Endothelial cell of umbilical vein (primary cell): Measurements from ENCODE around the gene KIRREL1. TPM values are rescaled to one million over a fixed set of nuclear protein-coding genes. Genes with fewer than 3 reads are reported as not detected.
A peak's percentile ranks its signal among the peaks of the same experiment; 100 is the strongest.

Source experiments
- BruUV-seq: library from RNA; stranded (reverse); fragments of 400-500 nt; replicated peaks from 2 replicates; lab custom pipeline; 2021; lab: Mats Ljungman, UMichigan
- CTCF ChIA-PET: fragments of 300-600, 350-600 bp; sonication (Branson Sonifier 250); formaldehyde crosslinking; loops from one replicate; lab custom pipeline; 2021; ENCODE audit warnings: antibody characterized with exemption, inconsistent platforms; lab: Charles Lee
- POLR2A ChIA-PET: fragments of 300-600, 350-600 bp; sonication (Branson Sonifier 250); formaldehyde crosslinking; loops from one replicate; lab custom pipeline; 2021; ENCODE audit warnings: antibody characterized with exemption, inconsistent platforms; lab: Charles Lee
- DNase-seq: peaks from one replicate; pipeline ENCODE4 v3.0.0-alpha.2; 2011; ENCODE audit warnings: low read depth, low spot score
- FAIRE-seq: peaks from 2 replicates; lab custom pipeline; 2011; peaks lifted over from hg19 to GRCh38; lab: Jason Lieb, UNC
- H2AFZ ChIP-seq: 2 replicates; pipeline ENCODE4 v1.6.0; 2012; ENCODE audit warnings: low read depth, low read length, control low read depth, inconsistent platforms
- H3K27ac ChIP-seq: 2 replicates; pipeline ENCODE4 v1.5.1; 2011; ENCODE audit warnings: low read depth, mild to moderate bottlenecking, control low read depth, low read length, moderate library complexity; ENCODE audit not compliant: insufficient read depth
- H3K27me3 ChIP-seq, 2 experiments: 2 replicates each; pipeline versions ENCODE4 v1.6.0 to v1.6.1; 2011; ENCODE audit warnings: low read length in 2 of 2, mixed read lengths in 1 of 2; ENCODE audit not compliant: control insufficient read depth in 2 of 2, insufficient read depth in 2 of 2
- H3K36me3 ChIP-seq, 2 experiments: 2 replicates in 1 of 2; 3 replicates in 1 of 2; pipeline ENCODE4 v1.5.1; 2011; ENCODE audit warnings: low read length in 2 of 2, mild to moderate bottlenecking in 1 of 2, moderate library complexity in 1 of 2; ENCODE audit not compliant: control insufficient read depth in 2 of 2, insufficient read depth in 2 of 2; ENCODE audit errors: extremely low read depth in 1 of 2
- H3K4me1 ChIP-seq: 3 replicates; pipeline ENCODE4 v1.5.1; 2011; ENCODE audit warnings: mild to moderate bottlenecking, low read length; ENCODE audit not compliant: control insufficient read depth, insufficient read depth; ENCODE audit errors: extremely low read depth
- H3K4me2 ChIP-seq: 2 replicates; pipeline ENCODE4 v1.6.1; 2011; ENCODE audit warnings: low read length, control low read depth, mixed read lengths; ENCODE audit not compliant: insufficient read depth
- H3K4me3 ChIP-seq, 3 experiments: fragments of 200-600 bp in 1 of 3; sonication (generic), shearing (Covaris generic) in 1 of 3; replicated peaks in 1 of 3; 2 replicates each; pipeline ENCODE4 v1.5.1; 2011 to 2016; ENCODE audit warnings: control low read depth in 3 of 3, low read length in 3 of 3, mild to moderate bottlenecking in 2 of 3, inconsistent platforms in 1 of 3, low read depth in 1 of 3, moderate library complexity in 1 of 3; ENCODE audit not compliant: insufficient read depth in 1 of 3
- H3K79me2 ChIP-seq: 2 replicates; pipeline ENCODE4 v1.6.0; 2012; ENCODE audit warnings: low read length, inconsistent platforms; ENCODE audit not compliant: control insufficient read depth, insufficient read depth
- H3K9ac ChIP-seq: replicated peaks from 2 replicates; pipeline ENCODE3; 2011; ENCODE audit warnings: low read length, control low read depth; ENCODE audit not compliant: insufficient read depth; ENCODE audit errors: extremely low read depth
- H3K9me1 ChIP-seq: replicated peaks from 3 replicates; pipeline ENCODE4 v1.6.0; 2011; ENCODE audit warnings: mild to moderate bottlenecking, low read length; ENCODE audit not compliant: control insufficient read depth, insufficient read depth; ENCODE audit errors: extremely low read depth
- H3K9me3 ChIP-seq: replicated peaks from 2 replicates; pipeline ENCODE4 v1.5.1; 2012; ENCODE audit warnings: low read length, inconsistent platforms; ENCODE audit not compliant: control insufficient read depth, insufficient read depth
- H4K20me1 ChIP-seq: replicated peaks from 2 replicates; pipeline ENCODE3; 2011; ENCODE audit warnings: mild to moderate bottlenecking, low read length; ENCODE audit not compliant: control insufficient read depth, insufficient read depth; ENCODE audit errors: extremely low read depth
- EZH2 ChIP-seq: IDR thresholded peaks from 2 replicates; pipeline ENCODE4 v1.6.1; 2012; ENCODE audit warnings: borderline replicate concordance, low read depth, mild to moderate bottlenecking, moderate library complexity, low read length, inconsistent platforms; ENCODE audit not compliant: severe bottlenecking
- FOS ChIP-seq: IDR thresholded peaks from 2 replicates; pipeline ENCODE4 v1.6.1; 2011; ENCODE audit warnings: mild to moderate bottlenecking, low read length, moderate library complexity, borderline replicate concordance; ENCODE audit not compliant: insufficient read depth
- GATA2 ChIP-seq: IDR thresholded peaks from 2 replicates; pipeline ENCODE4 v1.7.0; 2011; ENCODE audit warnings: low read depth, mild to moderate bottlenecking, moderate library complexity, mixed read lengths, low read length; ENCODE audit not compliant: insufficient read length, insufficient read depth
- JUN ChIP-seq: IDR thresholded peaks from 2 replicates; pipeline ENCODE4 v1.6.1; 2011; ENCODE audit warnings: borderline replicate concordance, low read depth; ENCODE audit not compliant: insufficient read length, insufficient read depth
- MYC ChIP-seq: IDR thresholded peaks from one replicate; pipeline ENCODE4 v1.6.1; 2011; ENCODE audit warnings: mild to moderate bottlenecking, low read depth, low read length
- POLR2A ChIP-seq: IDR thresholded peaks from 2 replicates; pipeline ENCODE4 v1.6.1; 2012; ENCODE audit warnings: low read depth, mild to moderate bottlenecking, control low read depth, low read length
- POLR2AphosphoS5 ChIP-seq: IDR thresholded peaks from 2 replicates; pipeline ENCODE4 v1.6.1; 2012; ENCODE audit warnings: low read depth, mild to moderate bottlenecking, control low read depth, low read length, moderate library complexity; ENCODE audit not compliant: insufficient read depth
- dilution Hi-C: fragments of 300-500 bp; cut with MboI; formaldehyde crosslinking; loops from one replicate; pipeline ENCODE4 v1.15.0; 2019; ENCODE audit warnings: low sequenced_read_pairs; ENCODE audit not compliant: extremely low pct_ligation_motif_present
- intact Hi-C: fragments of 100-400 bp; cut with micrococcal nuclease; formaldehyde crosslinking; loops from one replicate; pipeline ENCODE4 v1.10.0; 2022
- polyA plus RNA-seq, 4 experiments: library from polyadenylated mRNA; depleted of rRNA in 3 of 4; stranded (reverse) in 3 of 4; unstranded in 1 of 4; fragments of >200 nt; gene quantifications; 2 replicates each; pipeline versions ENCODE4 v1.2.1 to v1.2.3, GENCODE V29; 2011 to 2012; ENCODE audit warnings: missing spikeins in 1 of 4
- total RNA-seq: library from RNA; stranded (reverse); gene quantifications from 2 replicates; pipeline ENCODE4 v1.2.3, GENCODE V29; 2021
- TF ChIP-seq, protein P1 (sequence below), 2 donors: IDR thresholded peaks; 1 replicate in 1 of 2; 2 replicates in 1 of 2; pipeline ENCODE4 v1.5.1; 2011; ENCODE audit warnings: low read length in 2 of 2, mild to moderate bottlenecking in 2 of 2, moderate library complexity in 2 of 2, control low read depth in 1 of 2, inconsistent platforms in 1 of 2, low read depth in 1 of 2; ENCODE audit not compliant: insufficient read depth in 1 of 2; ENCODE audit errors: extremely low read depth in 1 of 2
- TF ChIP-seq, protein P2 (sequence below): IDR thresholded peaks from 2 replicates; pipeline ENCODE4 v1.6.1; 2011; ENCODE audit not compliant: insufficient read depth, insufficient read length

The KIRREL1 gene
- total and polyA plus RNA-seq, 2 donors (not counting 3 experiments of a cell fraction or from before 2014, with no cell fraction given): 35.6 to 57.6 TPM

DNA sequence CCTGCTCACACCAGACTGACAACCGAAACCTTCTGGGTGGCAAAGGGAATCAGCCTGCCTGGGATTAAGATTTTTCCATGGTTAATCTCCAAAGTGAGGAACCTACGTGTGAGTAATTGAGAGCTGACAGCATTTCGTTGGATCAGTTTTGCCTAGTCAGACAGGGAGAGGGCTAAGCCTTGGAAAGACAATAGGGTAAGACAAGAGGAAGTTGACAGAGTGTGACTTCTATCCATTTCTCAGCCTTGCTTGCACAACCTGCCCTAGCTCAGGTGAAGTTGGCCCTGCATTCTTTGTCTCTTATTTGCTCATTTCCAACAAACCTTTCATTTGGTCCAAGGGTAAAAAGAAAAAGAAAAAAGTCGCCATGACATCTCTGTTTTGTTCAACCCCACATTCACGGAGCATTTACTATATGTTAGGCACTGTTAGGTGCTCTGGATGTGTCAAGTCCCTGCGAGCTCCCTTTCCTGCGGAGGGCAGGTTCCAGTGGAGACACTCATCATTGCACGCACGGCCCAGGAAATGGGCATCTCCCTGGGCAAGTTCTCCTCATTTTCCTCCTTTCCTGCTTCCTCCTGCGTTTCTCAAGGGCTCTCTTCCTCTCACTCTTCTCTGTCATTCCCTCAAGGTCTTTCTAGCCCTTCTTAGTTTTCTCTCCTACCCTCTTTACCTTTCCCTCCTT is 23.3 kb downstream of the KIRREL1 start:
- no peak overlapping the region for H3K4me2 ChIP-seq
- BruUV-seq: no TSS peak
- peak; percentile 85 for FAIRE-seq
- no peak overlapping the region for H3K9ac ChIP-seq
- no peaks in the 10 kb centered on the region for H4K20me1 ChIP-seq
- H3K9me1 ChIP-seq: no peaks in the 10 kb centered on the region
- no peaks in the 10 kb centered on the region for H3K36me3 ChIP-seq
- intact Hi-C loops (loop anchor here (10.0 kb wide), 1 partner anchor 1908 kb away; the partner anchor contains the start of gene TAGLN2), dilution Hi-C loops (no loop called here)
- H3K4me1 ChIP-seq: peaks cover 58% of the 10 kb centered on the region
- no peak overlapping the region for H2AFZ ChIP-seq
- no peak for DNase-seq
- H3K4me3 ChIP-seq: no peak overlapping the region
- H3K79me2 ChIP-seq: peaks cover 50% of the 10 kb centered on the region
- H3K9me3 ChIP-seq: no peaks in the 10 kb centered on the region
- ChIA-PET CTCF (interaction anchor here (0.7 to 5.6 kb wide), 3 partner anchors 9 to 25 kb away, joined by 3 to 72 read pairs (median 4); partner anchors contain the start of gene KIRREL1), POLR2A (no interaction called here)
- TF ChIP-seq JUN (no peak), GATA2 (no peak), EZH2 (no peak)
- no peaks in the 10 kb centered on the region for H3K27me3 ChIP-seq
- peak overlapping the region; percentile 49 for H3K27ac ChIP-seq

DNA sequence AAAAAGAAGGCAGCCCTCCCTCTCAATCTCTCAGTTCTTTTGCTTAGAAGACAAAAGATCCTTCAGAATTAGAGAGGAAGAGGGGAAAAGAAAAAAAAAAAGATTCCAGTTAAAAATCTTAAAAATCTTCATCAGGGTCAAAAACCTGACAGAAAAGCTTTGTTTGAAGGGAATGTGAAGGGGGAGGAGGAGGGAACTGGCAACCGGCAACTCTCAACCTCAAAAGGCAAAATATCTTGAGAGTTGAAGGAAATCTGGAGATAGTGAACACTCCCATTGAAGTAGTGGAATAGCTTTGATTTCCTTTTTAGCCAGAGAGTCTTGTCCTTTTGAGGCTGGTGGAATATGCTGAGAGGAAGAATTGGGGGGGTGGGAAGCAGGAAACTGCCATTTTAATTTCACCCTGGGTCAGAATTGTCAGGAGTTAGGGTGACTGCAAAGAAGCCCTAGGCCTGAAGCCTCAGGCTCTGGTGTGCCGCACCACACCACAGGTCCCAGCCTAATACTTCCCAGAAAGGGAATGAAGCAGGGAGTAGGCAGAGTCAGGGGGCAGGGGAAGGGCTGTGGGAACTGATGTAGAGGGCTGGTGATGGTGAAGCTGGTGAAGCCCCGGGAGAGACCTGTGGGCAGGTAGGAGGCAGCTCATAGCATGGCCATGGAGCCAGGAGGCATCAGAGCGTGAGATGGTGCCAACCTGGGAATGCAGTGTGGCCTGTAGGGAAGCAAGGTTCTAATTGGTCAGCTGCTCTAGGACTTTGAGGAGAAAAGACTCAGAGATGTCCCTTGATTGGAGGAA is 24.6 kb downstream of the KIRREL1 start:
- Histone ChIP-seq H3K4me1 (peaks cover 49% of the 10 kb centered on the region), H3K36me3 (no peaks in the 10 kb centered on the region), H4K20me1 (no peaks in the 10 kb centered on the region), H3K27ac (peak overlapping the region; percentile 95), H3K79me2 (peaks cover 45% of the 10 kb centered on the region), H3K9me1 (no peaks in the 10 kb centered on the region), H3K9ac (no peak overlapping the region), H3K9me3 (no peaks in the 10 kb centered on the region), H3K4me2 (no peak overlapping the region), H2AFZ (no peak overlapping the region), H3K27me3 (no peaks in the 10 kb centered on the region), H3K4me3 (no peak overlapping the region)
- peak; percentile 59 for FAIRE-seq
- intact Hi-C loops (loop anchor here (2.0 to 10.0 kb wide), 2 partner anchors 19 to 1907 kb away; partner anchors contain the start of gene TAGLN2), dilution Hi-C loops (no loop called here)
- BruUV-seq: no TSS peak
- CTCF ChIA-PET: interaction anchor here (0.6 to 5.6 kb wide), 7 partner anchors 8 to 26 kb away, joined by 3 to 72 read pairs (median 3); partner anchors contain the start of gene KIRREL1
- TF ChIP-seq EZH2 (no peak), MYC (no peak), GATA2 (no peak), FOS (no peak), POLR2AphosphoS5 (no peak), JUN (no peak), POLR2A (no peak)
- TF ChIP-seq, protein P1, sequence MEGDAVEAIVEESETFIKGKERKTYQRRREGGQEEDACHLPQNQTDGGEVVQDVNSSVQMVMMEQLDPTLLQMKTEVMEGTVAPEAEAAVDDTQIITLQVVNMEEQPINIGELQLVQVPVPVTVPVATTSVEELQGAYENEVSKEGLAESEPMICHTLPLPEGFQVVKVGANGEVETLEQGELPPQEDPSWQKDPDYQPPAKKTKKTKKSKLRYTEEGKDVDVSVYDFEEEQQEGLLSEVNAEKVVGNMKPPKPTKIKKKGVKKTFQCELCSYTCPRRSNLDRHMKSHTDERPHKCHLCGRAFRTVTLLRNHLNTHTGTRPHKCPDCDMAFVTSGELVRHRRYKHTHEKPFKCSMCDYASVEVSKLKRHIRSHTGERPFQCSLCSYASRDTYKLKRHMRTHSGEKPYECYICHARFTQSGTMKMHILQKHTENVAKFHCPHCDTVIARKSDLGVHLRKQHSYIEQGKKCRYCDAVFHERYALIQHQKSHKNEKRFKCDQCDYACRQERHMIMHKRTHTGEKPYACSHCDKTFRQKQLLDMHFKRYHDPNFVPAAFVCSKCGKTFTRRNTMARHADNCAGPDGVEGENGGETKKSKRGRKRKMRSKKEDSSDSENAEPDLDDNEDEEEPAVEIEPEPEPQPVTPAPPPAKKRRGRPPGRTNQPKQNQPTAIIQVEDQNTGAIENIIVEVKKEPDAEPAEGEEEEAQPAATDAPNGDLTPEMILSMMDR (IDR thresholded peaks at IDR 0.05; ENCODE audit: extremely low read depth in 1 of 2, insufficient read depth in 1 of 2, low read depth in 1 of 2, low read length in 2 of 2): no peak
- TF ChIP-seq, protein P2, sequence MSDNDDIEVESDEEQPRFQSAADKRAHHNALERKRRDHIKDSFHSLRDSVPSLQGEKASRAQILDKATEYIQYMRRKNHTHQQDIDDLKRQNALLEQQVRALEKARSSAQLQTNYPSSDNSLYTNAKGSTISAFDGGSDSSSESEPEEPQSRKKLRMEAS: no peak
- no peak for DNase-seq
- POLR2A ChIA-PET: no interaction called here
